Heart left ventricle (tissue), 16 donors: ENCODE results near the gene RPS18. TPM values are rescaled to one million over a fixed set of nuclear protein-coding genes. Genes with fewer than 3 reads are reported as not detected.
A peak's percentile ranks its signal among the peaks of the same experiment; 100 is the strongest.

Source experiments
- ATAC-seq, 4 donors: fragments of 200-7000 bp; cut with Tn5 transposase; one replicate each; pipeline ENCODE4 v1.9.1; 2020 to 2022; ENCODE audit warnings: moderate library complexity in 4 of 4, mild to moderate bottlenecking in 3 of 4, moderate number of reproducible peaks in 1 of 4
- DNase-seq, 5 donors: peaks; one replicate each; pipeline ENCODE4 v3.0.0-alpha.2; 2020
- H3K27ac ChIP-seq, 12 donors: fragments of 200-600 bp; sonication (generic) in 4 of 12; one replicate each; pipeline versions ENCODE4 v1.5.0 to v1.8.0; 2016 to 2022; ENCODE audit warnings: mild to moderate bottlenecking in 2 of 12
- H3K27me3 ChIP-seq, 9 donors: fragments of 200-600 bp; sonication (generic) in 2 of 9; one replicate each; pipeline versions ENCODE4 v1.5.1 to v1.8.0; 2016 to 2022; ENCODE audit warnings: mild to moderate bottlenecking in 3 of 9
- H3K36me3 ChIP-seq, 9 donors: fragments of 200-600 bp; sonication (generic) in 2 of 9; one replicate each; pipeline versions ENCODE4 v1.5.0 to v1.8.0; 2018 to 2022; ENCODE audit warnings: mild to moderate bottlenecking in 2 of 9
- H3K4me1 ChIP-seq, 12 donors: fragments of 200-600 bp; sonication (generic) in 4 of 12; one replicate each; pipeline versions ENCODE4 v1.5.0 to v1.8.0; 2016 to 2022; ENCODE audit warnings: mild to moderate bottlenecking in 3 of 12
- H3K4me3 ChIP-seq, 12 donors: fragments of 200-600 bp; sonication (generic) in 4 of 12; one replicate each; pipeline versions ENCODE4 v1.5.0 to v1.8.0; 2017 to 2022; ENCODE audit warnings: mild to moderate bottlenecking in 9 of 12, moderate library complexity in 4 of 12
- H3K9me3 ChIP-seq, 12 donors: fragments of 200-600 bp; sonication (generic) in 4 of 12; one replicate each; pipeline versions ENCODE4 v1.5.0 to v1.8.0; 2016 to 2022; ENCODE audit warnings: mild to moderate bottlenecking in 1 of 12
- POLR2A ChIP-seq, 2 donors: fragments of 450-650 bp; IDR thresholded peaks; one replicate each; pipeline ENCODE4 v1.6.1; 2017; ENCODE audit warnings: antibody characterized with exemption in 2 of 2, mild to moderate bottlenecking in 2 of 2, moderate library complexity in 2 of 2
- WGBS, 4 donors: extraction: QIAGEN DNeasy Blood & Tissue Kit in 2 of 4; methylation state at CpG; one replicate each; pipeline versions ENCODE4 v1.1.5 to v1.1.7; 2013 to 2018; 5-methylcytosine and 5-hydroxymethylcytosine counted together
- intact Hi-C, 10 donors: fragments of 100-400 bp; cut with DNase I; formaldehyde crosslinking; loops; one replicate each; pipeline versions ENCODE4 v1.11.1 to v1.14.2; 2022
- polyA plus RNA-seq, 2 donors: library from polyadenylated mRNA; stranded (reverse); fragments of 200-250 nt; gene quantifications; one replicate each; pipeline ENCODE4 v1.2.3, GENCODE V29; 2013
- total RNA-seq, 9 donors: library from RNA; depleted of rRNA in 2 of 9; stranded (reverse); fragments of >200 nt in 2 of 9; fragmentation: NEBNext Ultra II Directional in 3 of 9; extraction: Animal tissue kit (Norgen Biotek cat#: 25700) in 3 of 9; gene quantifications; one replicate each; pipeline versions ENCODE4 v1.1.0 to v1.2.4, GENCODE V29; 2016 to 2023
- TF ChIP-seq, protein P1 (sequence below), 12 donors: fragments of 200-600 bp; sonication (generic) in 4 of 12; IDR thresholded peaks; one replicate each; pipeline versions ENCODE4 v1.5.0 to v1.8.0; 2018 to 2022; ENCODE audit warnings: antibody characterized with exemption in 12 of 12, mild to moderate bottlenecking in 5 of 12
- donor health status: ischemic (EF 13 %, LVEDD 7.1; RV severe dilation, severe dysfunction).
- donor health status: healthy with polysubstance abuse.
- donor health status: DM: no; HTN: yes; CAD: no.
- donor health status: DM: no; HTN: no; CAD: no.
- donor health status: ischemic (EF 25% LVEDD 6.9; RV normal size, moderate dysfunction).
- donor health status: ischemic (EF 25% LVEDD 5.7; RV mildly dilated, moderate dysfunction).
- donor health status: healthy.
- donor health status: DM: yes; HTN: yes; CAD: no.
- donor health status: ischemic (EF 35%, LVEDD 5.7; RV mildly dilated, moderate dysfunction).
- donor health status: nonischemic (EF 11% LVEDD 7.7; RV severe dilation, severe dysfunction).
- donor health status: DM: yes; HTN: yes; CAD: no.
- donor health status: PGD.
- donor health status: ischemic (EF 29% LVEDD 5.4; RV normal size, mild dysfunction).
- donor health status: nonischemic (EF 23%, LVEDD 6.1; RV moderate dilation, normal function).

Gene RPS18
- total and polyA plus RNA-seq, 11 donors: 685 to 3,458 (median 1,145) TPM

DNA sequence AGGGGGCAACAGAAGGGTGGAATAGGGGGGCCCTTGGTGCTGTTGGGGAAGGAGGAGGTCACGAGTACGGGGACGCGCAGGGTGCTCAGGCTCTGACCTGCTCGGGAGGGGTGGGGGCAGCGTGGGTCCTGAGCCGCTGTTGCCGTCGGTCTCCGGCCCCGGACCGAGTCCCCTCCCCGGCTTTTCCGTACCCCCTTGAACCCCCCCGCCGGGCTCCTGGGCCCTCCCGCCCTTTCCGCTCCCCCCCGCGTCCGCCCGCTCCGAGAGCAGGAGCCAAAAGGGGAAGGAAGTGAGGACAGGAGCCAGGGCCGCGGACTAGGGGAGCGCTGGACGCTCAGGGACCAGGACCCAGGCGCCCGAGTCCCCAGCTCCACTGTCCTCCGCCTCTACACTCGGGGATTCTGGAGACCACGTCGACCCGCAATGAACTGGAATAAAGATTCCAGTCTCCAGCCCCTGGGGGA lies 26.9 kb downstream of the RPS18 start, which contains the start of gene RGL2:
TSS of gene RGL2 (minus strand) at position 170 of the 464 bp plus-strand sequence. CDS start 332 bp downstream, outside the sequence.
- Histone ChIP-seq H3K27me3 (no peaks in the 10 kb centered on the region), H3K9me3 (no peaks in the 10 kb centered on the region), H3K36me3 (peaks cover 0 to 65% (median 50%) of the 10 kb centered on the region in 9 donors), H3K4me1 (peaks cover 0 to 36% (median 25%) of the 10 kb centered on the region in 12 donors), H3K27ac (peak within 1 kb of the TSS; percentile 88 to 99 (median 98)), H3K4me3 (peak within 1 kb of the TSS; percentile 63 to 100 (median 84))
- DNase-seq (peak; percentile 91 to 95 (median 93)), ATAC-seq (peak; percentile 70 to 85 (median 78))
- TF ChIP-seq, protein P1, sequence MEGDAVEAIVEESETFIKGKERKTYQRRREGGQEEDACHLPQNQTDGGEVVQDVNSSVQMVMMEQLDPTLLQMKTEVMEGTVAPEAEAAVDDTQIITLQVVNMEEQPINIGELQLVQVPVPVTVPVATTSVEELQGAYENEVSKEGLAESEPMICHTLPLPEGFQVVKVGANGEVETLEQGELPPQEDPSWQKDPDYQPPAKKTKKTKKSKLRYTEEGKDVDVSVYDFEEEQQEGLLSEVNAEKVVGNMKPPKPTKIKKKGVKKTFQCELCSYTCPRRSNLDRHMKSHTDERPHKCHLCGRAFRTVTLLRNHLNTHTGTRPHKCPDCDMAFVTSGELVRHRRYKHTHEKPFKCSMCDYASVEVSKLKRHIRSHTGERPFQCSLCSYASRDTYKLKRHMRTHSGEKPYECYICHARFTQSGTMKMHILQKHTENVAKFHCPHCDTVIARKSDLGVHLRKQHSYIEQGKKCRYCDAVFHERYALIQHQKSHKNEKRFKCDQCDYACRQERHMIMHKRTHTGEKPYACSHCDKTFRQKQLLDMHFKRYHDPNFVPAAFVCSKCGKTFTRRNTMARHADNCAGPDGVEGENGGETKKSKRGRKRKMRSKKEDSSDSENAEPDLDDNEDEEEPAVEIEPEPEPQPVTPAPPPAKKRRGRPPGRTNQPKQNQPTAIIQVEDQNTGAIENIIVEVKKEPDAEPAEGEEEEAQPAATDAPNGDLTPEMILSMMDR (IDR thresholded peaks at IDR 0.05): no peak
- no peak for TF ChIP-seq POLR2A (IDR thresholded peaks at IDR 0.05)
- 0 to 1% (median 0%) methylated on average over 4 to 34 of the region's 34 CpGs for WGBS, 4 donors
- intact Hi-C loops: loop anchor here in 3 of 10 donors (1.0 to 2.0 kb wide), 4 partner anchors 10 to 22 kb away; partner anchors contain the start of genes PFDN6 (in 2 of the 3), WDR46 (in 2 of the 3), B3GALT4 (in 1 of the 3) and TAPBP (in 1 of the 3)

DNA sequence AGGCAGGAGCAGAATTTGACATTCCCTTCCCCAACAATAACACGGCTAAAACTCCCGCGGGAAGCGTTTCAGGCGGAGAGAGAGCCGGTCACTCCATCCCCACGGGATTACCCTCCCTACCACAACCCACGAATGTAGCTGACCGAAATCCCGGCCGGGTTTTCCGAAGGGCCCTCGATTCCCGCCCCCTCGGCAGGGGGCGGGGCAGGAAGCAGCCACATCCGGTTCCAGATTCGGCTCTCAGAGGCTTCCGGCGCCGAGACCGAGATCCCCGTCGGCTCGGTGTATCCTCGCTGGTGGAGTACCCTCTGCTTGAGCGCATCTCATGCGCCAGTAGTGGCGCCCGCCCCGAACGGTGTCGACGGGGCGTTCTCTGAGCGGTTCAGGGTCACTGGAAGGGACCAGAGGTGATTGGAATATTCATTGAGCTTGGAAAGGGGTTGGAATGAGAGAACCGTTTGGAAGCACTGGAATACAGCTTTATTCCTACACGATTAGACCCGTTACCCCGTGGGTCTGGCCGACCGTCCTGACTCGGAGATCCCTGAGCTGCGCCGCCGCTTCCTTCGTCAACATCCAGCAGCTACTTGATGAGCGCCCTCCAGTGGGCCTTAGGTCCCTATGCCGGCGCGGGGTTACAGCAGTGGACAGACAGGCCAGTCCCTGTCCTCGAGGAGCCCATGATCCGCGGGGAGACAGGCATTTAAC lies 27.5 kb downstream of the RPS18 start:
- Histone ChIP-seq H3K27ac (peak overlapping the region; percentile 88 to 99 (median 98)), H3K9me3 (no peaks in the 10 kb centered on the region), H3K27me3 (no peaks in the 10 kb centered on the region), H3K4me1 (peaks cover 0 to 36% (median 25%) of the 10 kb centered on the region in 12 donors), H3K36me3 (peaks cover 0 to 65% (median 50%) of the 10 kb centered on the region in 9 donors), H3K4me3 (peak overlapping the region; percentile 63 to 100 (median 84))
- DNase-seq (peak; percentile 93 to 95 (median 94)), ATAC-seq (peak; percentile 80 to 87 (median 82))
- TF ChIP-seq, protein P1 (IDR thresholded peaks at IDR 0.05): peak; percentile 59 to 91 (median 76)
- peak in 1 of 2 donors; percentile 76 for TF ChIP-seq POLR2A (IDR thresholded peaks at IDR 0.05)
- WGBS, 4 donors: 0% methylated on average over 29 to 54 of the region's 54 CpGs
- intact Hi-C loops: loop anchor here in 3 of 10 donors (1.0 to 2.0 kb wide), 4 partner anchors 10 to 22 kb away; partner anchors contain the start of genes PFDN6 (in 2 of the 3), WDR46 (in 2 of the 3), B3GALT4 (in 1 of the 3) and TAPBP (in 1 of the 3)

DNA sequence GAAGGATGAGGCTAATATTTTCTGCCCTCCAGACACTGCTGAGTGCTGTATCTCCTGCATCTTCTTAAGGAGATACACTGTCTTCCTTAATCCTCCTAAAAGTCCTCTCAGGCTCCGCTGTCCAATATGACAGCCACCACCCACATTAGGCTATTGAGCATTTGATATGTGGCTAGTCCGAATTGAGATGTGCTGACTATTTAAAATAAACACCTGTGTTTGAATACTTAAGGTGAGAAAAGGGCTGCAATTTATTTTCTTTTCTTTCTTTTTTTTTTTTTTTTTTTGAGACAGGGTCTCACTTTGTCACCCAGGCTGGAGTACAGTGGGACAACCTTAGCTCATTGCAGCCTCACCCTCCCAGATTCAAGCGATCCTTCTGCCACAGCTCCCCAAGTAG lies 30.0 kb downstream of the RPS18 start:
- peaks cover 0 to 55% (median 28%) of the 10 kb centered on the region in 12 donors for H3K4me1 ChIP-seq
- WGBS, 4 donors: 89 to 91% (median 91%) methylated on average over 3 of the region's 3 CpGs
- no peak overlapping the region for H3K4me3 ChIP-seq
- peaks cover 0 to 65% (median 50%) of the 10 kb centered on the region in 9 donors for H3K36me3 ChIP-seq
- intact Hi-C loops: no loop called here
- H3K27ac ChIP-seq: no peak overlapping the region
- TF ChIP-seq, protein P1 (IDR thresholded peaks at IDR 0.05): no peak
- TF ChIP-seq POLR2A (IDR thresholded peaks at IDR 0.05): no peak
- DNase-seq: no peak
- ATAC-seq: no peak
- H3K27me3 ChIP-seq: no peaks in the 10 kb centered on the region
- no peaks in the 10 kb centered on the region for H3K9me3 ChIP-seq

DNA sequence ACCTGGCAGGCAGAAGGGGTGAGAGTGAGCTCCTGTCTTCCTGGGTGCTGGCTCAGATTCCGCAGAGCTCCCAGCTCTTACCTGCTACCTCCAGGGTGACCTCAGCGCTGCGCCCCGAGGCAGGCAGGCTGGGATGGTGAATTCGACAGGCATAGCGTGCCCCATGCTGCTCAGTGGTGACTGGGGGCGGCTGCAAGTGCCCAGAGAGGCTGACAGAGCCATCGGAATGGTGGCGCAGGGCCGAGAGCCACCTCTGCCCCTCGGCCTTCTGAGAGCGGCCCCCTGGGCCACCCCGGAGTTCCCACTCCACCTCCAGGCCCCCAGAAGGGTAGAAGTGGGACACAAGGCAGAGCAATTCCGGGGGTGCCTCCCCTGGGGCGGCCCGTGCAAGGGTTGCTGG lies 32.3 kb downstream of the RPS18 start:
- no peak for TF ChIP-seq POLR2A (IDR thresholded peaks at IDR 0.05)
- TF ChIP-seq, protein P1 (IDR thresholded peaks at IDR 0.05): no peak
- H3K4me3 ChIP-seq: no peak overlapping the region
- 85 to 89% (median 88%) methylated on average over 11 to 16 of the region's 16 CpGs for WGBS, 4 donors
- H3K36me3 ChIP-seq: peaks cover 0 to 86% (median 67%) of the 10 kb centered on the region in 9 donors
- ATAC-seq: no peak
- H3K27ac ChIP-seq: no peak overlapping the region
- intact Hi-C loops: no loop called here
- DNase-seq: no peak
- H3K4me1 ChIP-seq: peaks cover 0 to 55% (median 16%) of the 10 kb centered on the region in 12 donors
- no peaks in the 10 kb centered on the region for H3K27me3 ChIP-seq
- no peaks in the 10 kb centered on the region for H3K9me3 ChIP-seq
